Muscle of arm (tissue), 14 donors: ENCODE measurements around the gene KAZALD1. TPM values are rescaled to one million over a fixed set of nuclear protein-coding genes. Genes with fewer than 3 reads are reported as not detected.

Experiments
- DNase-seq: peaks from one replicate; pipeline ENCODE4 v3.0.0-alpha.2; 2013
- long read RNA-seq, 11 donors: transcript quantifications; one replicate each; lab custom pipeline, GENCODE V29; 2026
- polyA plus RNA-seq, 12 donors: library from polyadenylated mRNA; unstranded; fragments of 120-200 nt; gene quantifications; one replicate each; pipeline ENCODE4 v1.2.1, GENCODE V29; 2013; ENCODE audit not compliant: insufficient read length in 12 of 12

Gene KAZALD1
- 10 to 100 TPM in 11 of 12 donors, not detected in 1; 22.4 to 44.3 (median 30.7) TPM for polyA plus RNA-seq
- long read RNA-seq, donor 1, partial matches to known transcripts = 0 of 8 reads
- long read RNA-seq, donor 1, other reads (novel, unspliced or antisense) = 0 of 8 reads
- long read RNA-seq, donor 2, transcript KAZALD1-201 (5 exons, 1,913 nt) = major isoform, 7 of 9 reads
- long read RNA-seq, donor 2, partial matches to known transcripts = 0 of 9 reads
- long read RNA-seq, donor 2, other reads (novel, unspliced or antisense) = 0 of 9 reads
- long read RNA-seq, donor 3, partial matches to known transcripts = 0 of 3 reads
- long read RNA-seq, donor 3, other reads (novel, unspliced or antisense) = 0 of 3 reads
- long read RNA-seq, donor 4, partial matches to known transcripts = 0 of 4 reads
- long read RNA-seq, donor 4, other reads (novel, unspliced or antisense) = 0 of 4 reads
- long read RNA-seq, donor 5 = 0 reads
- long read RNA-seq, donor 6, partial matches to known transcripts = 0 of 3 reads
- long read RNA-seq, donor 6, other reads (novel, unspliced or antisense) = 0 of 3 reads
- long read RNA-seq, donor 7, partial matches to known transcripts = 0 of 2 reads
- long read RNA-seq, donor 7, other reads (novel, unspliced or antisense) = 0 of 2 reads
- long read RNA-seq, donor 8, partial matches to known transcripts = 0 of 10 reads
- long read RNA-seq, donor 8, other reads (novel, unspliced or antisense) = 0 of 10 reads
- long read RNA-seq, donor 9, transcript KAZALD1-201 (5 exons, 1,913 nt) = major isoform, 9 of 22 reads
- long read RNA-seq, donor 9, partial matches to known transcripts = 12 of 22 reads
- long read RNA-seq, donor 9, other reads (novel, unspliced or antisense) = 0 of 22 reads
- long read RNA-seq, donor 10, transcript KAZALD1-201 (5 exons, 1,913 nt) = major isoform, 5 of 7 reads
- long read RNA-seq, donor 10, partial matches to known transcripts = 0 of 7 reads
- long read RNA-seq, donor 10, other reads (novel, unspliced or antisense) = 0 of 7 reads
- long read RNA-seq, donor 11, partial matches to known transcripts = 15 of 20 reads
- long read RNA-seq, donor 11, other reads (novel, unspliced or antisense) = 0 of 20 reads

DNA sequence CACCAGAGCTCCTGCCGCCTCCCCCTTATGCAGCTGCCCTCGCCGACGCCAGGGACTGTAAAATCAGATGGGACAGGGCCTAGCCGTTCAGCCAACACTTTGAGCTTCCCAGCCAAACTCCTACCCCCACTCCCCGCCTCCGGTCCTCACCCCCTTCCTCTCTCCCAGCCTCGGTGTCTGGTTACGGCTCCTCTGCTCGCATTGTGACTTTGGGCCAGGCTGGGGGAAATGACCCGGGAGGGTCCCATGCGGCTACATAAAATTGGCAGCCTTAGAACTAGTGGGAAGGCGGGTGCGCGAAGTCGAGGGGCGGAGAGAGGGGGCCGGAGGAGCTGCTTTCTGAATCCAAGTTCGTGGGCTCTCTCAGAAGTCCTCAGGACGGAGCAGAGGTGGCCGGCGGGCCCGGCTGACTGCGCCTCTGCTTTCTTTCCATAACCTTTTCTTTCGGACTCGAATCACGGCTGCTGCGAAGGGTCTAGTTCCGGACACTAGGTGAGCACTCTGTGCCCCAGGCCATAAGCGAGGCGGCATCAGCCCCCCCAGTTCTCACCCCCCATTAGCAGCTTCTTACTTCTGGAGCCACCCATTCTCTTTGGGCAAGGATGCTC, at the start of gene KAZALD1:
TSS of gene KAZALD1 (plus strand) at position 366 of the 608 bp plus-strand sequence. CDS start 604 bp downstream, outside the sequence.
- peak; percentile 96 for DNase-seq

GRCh38 chr10:101012525-101013364, 49.0 kb upstream of the KAZALD1 start:
- peak; percentile 78 for DNase-seq

DNA sequence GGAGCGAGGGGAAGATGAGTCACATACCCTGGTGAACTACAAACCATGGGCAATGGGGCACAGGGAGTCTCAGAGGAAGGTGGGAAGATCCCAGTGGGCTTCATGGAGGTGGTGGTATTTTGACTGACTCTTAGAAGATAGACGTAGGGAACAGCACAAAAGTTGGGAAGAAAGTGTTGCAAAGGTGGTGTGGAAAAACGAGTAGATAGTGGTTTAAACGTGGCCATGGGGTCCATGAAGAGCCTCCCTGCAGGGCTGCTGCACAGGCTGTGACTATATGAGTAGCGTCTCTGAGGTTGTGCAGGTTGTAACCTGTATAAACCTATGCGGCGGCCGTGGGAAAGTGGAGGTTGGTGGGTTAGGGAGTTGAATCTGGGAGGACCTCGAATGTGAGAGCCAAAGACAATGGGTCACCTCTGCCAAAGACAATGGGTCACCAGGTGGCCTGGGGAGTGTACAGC, 48.4 kb upstream of the KAZALD1 start:
- no peak for DNase-seq

GRCh38 chr10:101014230-101014884, 47.4 kb upstream of the KAZALD1 start:
- peak; percentile 80 for DNase-seq

DNA sequence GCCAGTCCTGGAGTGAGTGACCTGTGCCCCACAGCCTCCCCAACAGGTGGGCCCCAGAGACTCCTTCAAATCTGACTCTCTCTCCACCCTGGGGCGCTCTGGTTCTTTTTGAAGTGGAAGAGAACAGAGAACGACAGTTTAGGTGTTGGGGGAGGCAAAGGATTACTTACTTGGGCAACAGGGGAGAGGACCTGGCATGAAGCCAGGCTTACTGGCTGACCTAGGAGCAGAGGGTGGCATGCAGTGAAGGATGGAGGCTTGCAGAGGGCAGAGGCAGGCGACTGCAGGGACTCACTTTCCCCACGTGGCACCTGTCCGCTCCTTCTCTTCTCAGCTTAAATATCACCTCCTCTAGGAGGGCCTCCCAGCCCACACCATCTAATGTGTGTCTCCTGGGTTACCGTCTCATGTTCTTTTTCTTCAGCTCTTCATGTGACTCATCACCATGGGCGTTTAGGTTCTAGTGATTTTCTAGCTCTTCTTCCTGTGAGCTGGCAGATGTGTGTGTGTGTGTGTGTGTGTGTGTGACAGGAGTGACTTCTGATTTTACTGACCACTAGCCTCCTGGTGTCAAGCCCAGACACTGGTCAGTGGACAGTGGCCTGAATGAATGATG, 46.7 kb upstream of the KAZALD1 start:
- DNase-seq = no peak

DNA sequence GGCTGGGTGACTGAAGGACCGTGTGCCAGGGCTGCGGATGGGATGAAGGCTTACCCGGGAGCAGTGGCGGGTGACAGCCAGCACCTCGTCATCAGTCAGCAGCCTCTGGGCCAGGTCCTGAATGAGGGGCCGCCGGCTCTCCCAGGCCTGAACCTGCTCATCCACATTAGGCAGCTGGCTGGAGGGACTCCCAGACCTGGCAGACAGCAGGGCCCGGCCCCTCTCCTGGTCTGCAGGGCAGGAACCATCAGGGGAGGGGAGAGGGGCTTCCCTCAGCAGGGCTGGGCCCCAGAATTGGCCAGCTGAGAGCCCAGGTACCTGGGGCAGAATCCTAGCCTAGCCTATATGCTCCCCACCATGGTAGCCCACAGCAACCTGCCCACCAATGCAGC, 46.2 kb upstream of the KAZALD1 start:
- no peak for DNase-seq

GRCh38 chr10:101016814-101017213, 45.0 kb upstream of the KAZALD1 start:
- no peak for DNase-seq

DNA sequence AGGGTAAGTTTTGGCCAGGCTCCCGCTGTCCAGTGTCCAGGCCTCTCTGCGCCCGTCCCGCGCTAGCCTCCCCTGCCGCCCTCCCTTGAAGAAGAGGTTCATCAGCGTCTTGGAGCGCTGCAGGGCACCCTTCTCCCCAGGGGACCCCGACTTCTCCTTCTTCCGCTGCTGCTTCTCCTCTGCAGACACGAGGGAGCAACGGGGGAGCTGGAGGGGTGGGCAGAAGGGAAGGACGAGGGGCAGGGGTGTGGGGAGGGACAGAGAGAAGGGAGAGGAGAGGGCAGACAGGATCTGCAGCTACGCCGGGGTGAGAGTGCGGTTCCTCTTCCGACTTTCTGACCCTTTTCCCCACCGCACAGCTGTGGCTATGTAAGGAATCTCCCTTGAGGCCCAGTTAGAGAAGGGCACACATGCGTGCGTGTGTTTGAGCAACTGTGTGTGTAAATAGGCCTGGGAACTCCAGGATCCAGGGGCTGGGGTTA, 43.6 kb upstream of the KAZALD1 start:
- no peak for DNase-seq

GRCh38 chr10:101018600-101019439, 43.0 kb upstream of the KAZALD1 start:
- DNase-seq = peak; percentile 67

DNA sequence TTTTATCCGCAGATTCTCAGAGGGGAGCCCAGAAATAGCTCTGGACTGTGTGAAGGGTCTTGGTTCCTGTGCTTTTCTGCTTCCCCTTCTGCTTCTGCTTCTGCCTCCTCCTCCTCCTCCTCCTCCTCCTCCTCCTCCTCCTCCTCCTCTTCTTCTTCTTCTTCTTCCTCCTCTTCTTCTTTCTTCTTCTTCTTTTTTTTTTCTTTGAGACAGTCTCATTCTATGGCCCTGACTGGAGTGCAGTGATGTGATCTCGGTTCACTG, 42.4 kb upstream of the KAZALD1 start:
- DNase-seq = no peak

GRCh38 chr10:101020427-101021075, 41.2 kb upstream of the KAZALD1 start:
- no peak for DNase-seq

- no peak for DNase-seq
Observed at GRCh38 chr10:101021239-101021638, 40.5 kb upstream of the KAZALD1 start.

GRCh38 chr10:101021692-101022251, 40.0 kb upstream of the KAZALD1 start:
- no peak for DNase-seq

DNA sequence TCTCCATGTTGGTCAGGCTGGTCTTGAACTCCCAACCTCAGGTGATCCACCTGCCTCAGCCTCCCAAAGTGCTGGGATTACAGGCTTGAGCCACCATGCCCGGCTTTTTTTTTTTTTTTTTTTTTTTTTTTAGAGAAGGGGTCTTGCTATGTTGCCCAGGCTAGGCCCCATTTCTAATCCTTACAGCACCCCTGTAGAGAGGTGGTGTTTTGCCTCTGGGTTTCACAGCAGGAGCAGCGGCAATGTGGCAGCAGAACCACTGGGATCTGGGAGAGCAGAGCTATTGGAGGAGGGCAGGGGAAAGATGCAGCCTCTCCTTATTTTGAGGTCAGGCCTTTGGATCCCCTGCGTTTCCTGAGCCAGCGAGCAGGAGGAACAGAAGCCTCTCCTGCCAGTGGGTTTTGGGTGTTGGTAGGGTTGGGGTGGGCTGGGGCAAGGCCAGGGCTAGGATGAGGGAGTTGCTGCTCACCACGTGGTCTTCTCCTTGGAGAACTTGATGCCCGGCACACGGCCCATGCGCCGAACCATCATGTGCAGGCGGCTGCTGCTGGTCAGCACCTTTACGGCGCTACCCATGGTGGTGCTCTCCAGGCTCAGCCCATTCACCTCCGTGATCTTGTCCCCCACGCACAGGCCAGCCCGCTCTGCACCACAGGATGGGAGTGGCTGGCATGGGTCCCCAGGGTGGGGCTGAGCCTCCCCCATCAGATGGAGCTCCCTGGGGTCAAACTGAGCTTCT, 38.7 kb upstream of the KAZALD1 start:
- DNase-seq = no peak

GRCh38 chr10:101027106-101027720, 34.6 kb upstream of the KAZALD1 start:
- DNase-seq = no peak

DNA sequence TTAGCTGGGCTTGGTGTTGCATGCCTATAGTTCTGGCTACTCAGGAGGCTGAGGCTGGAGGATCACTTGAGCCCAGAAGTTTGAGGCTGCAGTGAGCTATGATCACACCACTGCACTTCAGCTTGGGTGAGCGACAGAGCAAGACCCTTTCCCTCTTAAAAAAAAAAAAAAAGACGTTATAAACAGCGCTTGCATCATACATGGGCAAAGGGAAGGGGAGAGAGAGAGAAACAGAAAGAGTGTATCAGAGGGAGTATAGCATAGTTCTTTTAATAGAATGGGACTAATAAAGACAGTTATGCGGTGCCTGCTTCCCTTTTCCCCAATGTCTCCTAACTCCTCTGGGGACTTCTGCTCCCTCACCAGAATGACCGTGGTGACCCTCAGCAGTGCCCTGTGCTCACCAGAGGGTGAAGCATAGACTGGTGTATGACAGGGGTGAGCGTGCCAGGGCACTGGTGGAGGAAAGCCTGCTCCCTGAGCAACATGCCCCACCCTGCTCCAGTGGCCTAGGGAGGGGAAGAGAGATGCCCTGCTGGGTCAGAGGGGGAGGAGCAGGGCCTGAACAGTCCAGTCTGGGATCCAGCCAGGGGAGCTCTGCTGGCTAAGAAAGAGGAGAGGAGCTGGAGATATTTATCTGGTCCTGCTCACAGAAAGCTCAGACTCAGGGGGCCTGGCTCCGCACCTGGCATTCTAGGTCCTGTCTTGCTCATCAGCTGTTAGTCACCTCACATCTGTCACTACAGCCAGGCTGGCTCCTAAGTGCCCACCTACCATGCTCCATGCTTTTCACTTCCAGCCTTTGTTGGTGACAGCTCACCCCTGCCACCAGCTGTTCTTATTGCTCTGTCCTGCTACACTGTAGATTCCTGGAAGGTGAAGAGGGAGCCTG, 33.1 kb upstream of the KAZALD1 start:
- DNase-seq = no peak
